Adrenal gland (tissue), 12 donors: ENCODE measurements around the gene OSBPL10. TPM values are rescaled to one million over a fixed set of nuclear protein-coding genes. Genes with fewer than 3 reads are reported as not detected.

Experiments used
- DNase-seq, 7 donors: peaks; one replicate each; pipeline ENCODE4 v3.0.0-alpha.2; 2019 to 2020
- H3K27ac ChIP-seq, 5 donors: fragments of 200-600 bp; sonication (generic) in 4 of 5; 1 replicate in 3 of 5; 2 replicates in 2 of 5; pipeline versions ENCODE4 v1.5.1 to v1.8.0; 2016 to 2020; ENCODE audit warnings: mild to moderate bottlenecking in 1 of 5
- H3K27me3 ChIP-seq: fragments of 200-600 bp; 2 replicates; pipeline ENCODE4 v1.8.0; 2021
- H3K36me3 ChIP-seq, 2 donors: fragments of 200-600 bp; replicated peaks in 1 of 2; 1 replicate in 1 of 2; 2 replicates in 1 of 2; pipeline versions ENCODE4 v1.5.1 to v1.8.0; 2018 to 2022
- H3K4me1 ChIP-seq, 2 donors: fragments of 200-600 bp; replicated peaks in 1 of 2; 1 replicate in 1 of 2; 2 replicates in 1 of 2; pipeline versions ENCODE4 v1.5.1 to v1.8.0; 2018 to 2021
- H3K4me3 ChIP-seq, 4 donors: fragments of 200-600 bp; sonication (generic) in 3 of 4; one replicate each; pipeline ENCODE4 v1.5.1; 2016 to 2018
- H3K9me3 ChIP-seq, 3 donors: fragments of 200-600 bp; sonication (generic) in 1 of 3; replicated peaks in 1 of 3; 1 replicate in 2 of 3; 2 replicates in 1 of 3; pipeline versions ENCODE4 v1.5.1 to v1.8.0; 2016 to 2021
- POLR2A ChIP-seq, 2 donors: fragments of 450-650 bp; IDR thresholded peaks; one replicate each; pipeline ENCODE4 v1.6.1; 2017; ENCODE audit warnings: antibody characterized with exemption in 2 of 2, mild to moderate bottlenecking in 2 of 2, moderate library complexity in 1 of 2
- WGBS, 4 donors: extraction: QIAGEN DNeasy Blood & Tissue Kit in 2 of 4; methylation state at CpG; one replicate each; pipeline versions ENCODE4 v1.1.5 to v1.1.7; 2013 to 2017; 5-methylcytosine and 5-hydroxymethylcytosine counted together
- intact Hi-C, 2 donors: fragments of 100-400 bp; cut with DNase I; formaldehyde crosslinking; loops; one replicate each; pipeline versions ENCODE4 v1.14.1 to v1.15.0; 2022 to 2023
- polyA plus RNA-seq, 3 donors: library from polyadenylated mRNA; stranded (reverse); fragments of 200-250 nt in 2 of 3; fragments of 350-450 nt in 1 of 3; fragmentation: Illumina TruSeq in 1 of 3; extraction: RNeasy Lipid Tissue Mini Kit (QIAGEN cat#74804) in 1 of 3; gene quantifications; one replicate each; pipeline ENCODE4 v1.2.3, GENCODE V29; 2013 to 2014
- total RNA-seq, 9 donors: library from RNA; depleted of rRNA in 4 of 9; stranded (reverse); fragments of >200 nt in 4 of 9; fragments of 120-200 nt in 1 of 9; fragmentation: NEBNext Ultra II Directional in 1 of 9; extraction: Animal tissue kit (Norgen Biotek cat#: 25700) in 1 of 9; gene quantifications; one replicate each; pipeline versions ENCODE4 v1.1.0 to v1.2.4, GENCODE V29; 2013 to 2023
- TF ChIP-seq, protein P1 (sequence below), 6 experiments: fragments of 450-650 bp in 4 of 6; fragments of 200-600 bp in 2 of 6; sonication (generic) in 1 of 6; IDR thresholded peaks; 1 replicate in 5 of 6; 2 replicates in 1 of 6; pipeline versions ENCODE4 v1.5.1 to v1.8.0; 2016 to 2021; ENCODE audit warnings: antibody characterized with exemption in 6 of 6, mild to moderate bottlenecking in 2 of 6, moderate library complexity in 1 of 6
- donor health status: healthy with polysubstance abuse.
- donor health status: Bipolar disorder and iron deficiency.
- donor health status: DM: yes; HTN: yes; CAD: no.
- donor health status: DM: no; HTN: no; CAD: no.
- donor health status: DM: no; HTN: no; CAD: no.
- donor health status: DM: yes; HTN: yes; CAD: no.

OSBPL10 gene
- total and polyA plus RNA-seq, 12 donors, result 2.0 to 55.6 (median 9.4) TPM

DNA sequence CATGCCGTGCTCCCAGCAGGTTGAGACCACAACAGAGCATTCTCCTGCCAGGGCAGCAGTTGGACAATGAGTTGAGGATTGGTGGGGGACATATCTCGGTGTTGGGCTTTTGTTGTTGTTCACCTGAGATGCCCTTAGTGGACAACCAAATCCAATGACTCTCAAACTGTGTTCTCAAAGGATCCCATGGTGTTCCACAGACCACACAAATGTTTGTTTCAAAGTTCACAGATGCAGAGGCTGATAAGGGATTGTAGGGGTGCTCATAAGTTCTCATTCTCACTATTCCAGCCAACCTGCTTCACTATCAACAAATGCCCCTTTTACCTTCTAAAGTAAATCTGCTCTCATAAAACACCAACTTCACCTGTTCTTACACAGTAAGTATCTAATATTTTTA lies 159.9 kb downstream of the OSBPL10 start:
- TF ChIP-seq, protein P1, sequence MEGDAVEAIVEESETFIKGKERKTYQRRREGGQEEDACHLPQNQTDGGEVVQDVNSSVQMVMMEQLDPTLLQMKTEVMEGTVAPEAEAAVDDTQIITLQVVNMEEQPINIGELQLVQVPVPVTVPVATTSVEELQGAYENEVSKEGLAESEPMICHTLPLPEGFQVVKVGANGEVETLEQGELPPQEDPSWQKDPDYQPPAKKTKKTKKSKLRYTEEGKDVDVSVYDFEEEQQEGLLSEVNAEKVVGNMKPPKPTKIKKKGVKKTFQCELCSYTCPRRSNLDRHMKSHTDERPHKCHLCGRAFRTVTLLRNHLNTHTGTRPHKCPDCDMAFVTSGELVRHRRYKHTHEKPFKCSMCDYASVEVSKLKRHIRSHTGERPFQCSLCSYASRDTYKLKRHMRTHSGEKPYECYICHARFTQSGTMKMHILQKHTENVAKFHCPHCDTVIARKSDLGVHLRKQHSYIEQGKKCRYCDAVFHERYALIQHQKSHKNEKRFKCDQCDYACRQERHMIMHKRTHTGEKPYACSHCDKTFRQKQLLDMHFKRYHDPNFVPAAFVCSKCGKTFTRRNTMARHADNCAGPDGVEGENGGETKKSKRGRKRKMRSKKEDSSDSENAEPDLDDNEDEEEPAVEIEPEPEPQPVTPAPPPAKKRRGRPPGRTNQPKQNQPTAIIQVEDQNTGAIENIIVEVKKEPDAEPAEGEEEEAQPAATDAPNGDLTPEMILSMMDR (IDR thresholded peaks at IDR 0.05), result no peak
- no peak for TF ChIP-seq POLR2A (IDR thresholded peaks at IDR 0.05)
- Histone ChIP-seq H3K27me3 (no peaks in the 10 kb centered on the region), H3K36me3 (no peaks in the 10 kb centered on the region), H3K9me3 (no peaks in the 10 kb centered on the region), H3K27ac (no peak overlapping the region), H3K4me3 (no peak overlapping the region), H3K4me1 (no peaks in the 10 kb centered on the region)
- intact Hi-C loops, result no loop called here
- WGBS, 4 donors, result 82 to 90% (median 85%) methylated on average over 2 of the region's 2 CpGs
- DNase-seq, result no peak

DNA sequence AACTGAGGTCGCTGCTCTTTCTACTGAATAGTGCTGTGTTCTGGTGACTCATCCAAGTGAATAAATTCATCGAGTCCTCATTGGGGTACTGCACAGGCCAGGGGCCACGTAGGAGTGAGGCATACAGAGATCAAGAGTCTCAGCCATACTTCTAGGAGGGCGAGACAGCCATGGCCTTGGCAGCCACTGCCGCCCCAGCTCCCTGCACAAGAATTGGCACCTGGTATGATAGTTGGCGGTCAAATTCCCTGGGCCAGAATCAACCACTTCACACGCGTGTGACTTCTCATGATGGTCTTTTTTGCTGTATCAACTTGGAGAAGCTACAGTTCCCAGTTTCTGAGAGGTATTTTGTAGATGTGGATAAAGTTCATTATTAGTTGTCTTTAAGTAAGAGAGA lies 161.6 kb downstream of the OSBPL10 start:
- WGBS, 4 donors, result 90 to 99% (median 93%) methylated on average over 8 of the region's 8 CpGs
- H3K4me3 ChIP-seq, result no peak overlapping the region
- intact Hi-C loops, result no loop called here

DNA sequence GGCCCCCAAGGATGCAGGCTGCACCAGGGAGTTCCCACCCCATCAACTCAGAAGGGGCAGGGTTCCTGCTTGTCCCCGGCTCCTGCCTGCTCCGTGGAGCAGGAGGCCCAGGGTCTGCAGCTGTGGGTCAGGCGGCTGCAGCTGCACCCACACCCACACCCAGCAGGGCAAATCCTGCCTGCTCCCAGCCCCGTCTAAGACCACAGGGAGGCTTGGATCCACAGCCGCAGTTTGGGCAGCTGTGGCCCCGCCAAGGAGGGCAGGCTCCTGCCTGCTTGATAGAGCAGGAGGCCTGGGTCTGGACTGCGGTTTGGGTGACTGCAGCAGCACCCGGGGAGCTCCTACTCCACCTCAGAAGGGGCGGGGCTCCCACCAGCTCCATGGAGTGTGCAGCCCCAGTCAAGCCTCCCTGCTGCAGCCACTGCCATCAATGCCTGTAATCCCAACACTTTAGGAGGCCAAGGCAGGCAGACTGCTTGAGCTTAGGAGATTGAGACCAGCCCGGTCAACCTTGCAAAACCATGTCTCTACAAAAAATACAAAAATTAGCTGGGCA lies 163.6 kb downstream of the OSBPL10 start:
- DNase-seq, result no peak
- Histone ChIP-seq H3K4me3 (no peak overlapping the region), H3K27ac (no peak overlapping the region), H3K9me3 (no peaks in the 10 kb centered on the region), H3K27me3 (no peaks in the 10 kb centered on the region), H3K4me1 (no peaks in the 10 kb centered on the region), H3K36me3 (no peaks in the 10 kb centered on the region)
- TF ChIP-seq, protein P1 (IDR thresholded peaks at IDR 0.05), result no peak
- WGBS, 4 donors, result 84 to 87% (median 86%) methylated on average over 9 to 10 of the region's 10 CpGs
- intact Hi-C loops, result no loop called here

More for the DNA sequence above, 161.6 kb downstream of the OSBPL10 start:
- TF ChIP-seq, protein P1 (IDR thresholded peaks at IDR 0.05), result no peak
- TF ChIP-seq POLR2A (IDR thresholded peaks at IDR 0.05), result no peak
- Histone ChIP-seq H3K4me1 (no peaks in the 10 kb centered on the region), H3K9me3 (no peaks in the 10 kb centered on the region), H3K27me3 (no peaks in the 10 kb centered on the region), H3K27ac (no peak overlapping the region), H3K36me3 (no peaks in the 10 kb centered on the region)
- no peak for DNase-seq

DNA sequence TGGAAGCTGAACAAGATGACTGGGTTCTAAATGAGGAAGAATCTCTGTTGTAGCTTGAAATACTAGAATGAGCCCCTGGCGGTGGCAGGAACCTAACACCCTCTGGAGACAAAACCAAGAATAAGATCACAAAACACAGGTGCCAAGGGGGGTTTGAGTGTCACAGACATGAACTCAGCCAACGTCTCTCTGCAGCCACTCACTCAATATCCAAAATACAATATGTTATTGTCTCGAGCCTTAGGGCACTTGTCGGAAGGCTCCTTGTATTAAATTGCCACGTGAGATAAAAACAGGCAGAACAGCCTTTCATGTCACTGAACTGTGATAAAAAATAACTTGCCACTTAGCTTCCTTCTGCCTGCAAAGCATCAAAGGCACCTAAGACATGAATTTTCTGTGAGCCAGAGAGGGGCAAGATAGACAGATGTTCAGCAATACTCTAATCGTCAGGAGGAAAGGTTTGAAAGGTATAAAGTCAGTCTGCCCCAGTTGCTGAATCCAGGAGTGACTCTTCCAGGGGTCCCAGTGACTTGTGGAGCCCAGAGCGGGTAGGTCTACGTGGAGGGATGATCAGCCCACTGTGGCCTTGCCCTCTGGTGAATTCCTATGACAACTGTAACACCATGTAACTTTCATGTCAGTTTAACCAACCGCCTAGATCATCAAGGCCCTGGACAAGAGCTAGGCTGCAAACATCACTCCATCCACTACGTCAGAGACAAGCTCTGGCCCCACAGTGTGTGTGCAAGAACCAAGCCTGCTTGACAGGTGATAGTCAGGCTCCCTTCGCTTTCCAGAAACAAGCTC lies 165.2 kb downstream of the OSBPL10 start:
- no peaks in the 10 kb centered on the region for H3K36me3 ChIP-seq
- DNase-seq, result no peak
- no peak for TF ChIP-seq POLR2A (IDR thresholded peaks at IDR 0.05)
- TF ChIP-seq, protein P1 (IDR thresholded peaks at IDR 0.05), result no peak
- no peak overlapping the region for H3K4me3 ChIP-seq
- no peaks in the 10 kb centered on the region for H3K4me1 ChIP-seq
- no peak overlapping the region for H3K27ac ChIP-seq
- intact Hi-C loops, result no loop called here
- H3K9me3 ChIP-seq, result no peaks in the 10 kb centered on the region
- WGBS, 4 donors, result 55 to 67% (median 59%) methylated on average over 10 to 11 of the region's 11 CpGs
- no peaks in the 10 kb centered on the region for H3K27me3 ChIP-seq
